ENCODE data around the gene ACOX3.

ACOX3 gene

DNA sequence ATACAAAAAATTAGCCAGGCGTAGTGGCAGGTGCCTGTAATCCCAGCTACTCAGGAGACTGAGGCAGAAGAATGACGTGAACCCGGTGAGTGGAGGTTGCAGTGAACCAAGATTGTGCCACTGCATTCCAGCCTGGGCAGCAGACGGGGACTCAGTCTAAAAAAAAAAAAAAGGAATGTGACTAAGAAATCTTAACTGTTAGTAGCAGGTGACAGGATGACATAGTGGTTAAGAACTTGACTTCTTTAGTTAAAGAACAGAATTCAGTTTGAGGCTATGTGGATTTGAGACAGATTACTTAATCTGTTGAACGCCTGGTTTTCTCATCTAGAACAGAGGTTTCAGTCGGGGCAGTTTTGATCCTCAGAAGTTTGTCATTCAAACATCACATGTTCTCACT lies 3.3 kb upstream of the ACOX3 start:
- H3K27ac ChIP-seq (ENCODE audit: low read length) = no peak overlapping the region
- no peak overlapping the region for H3K4me3 ChIP-seq (ENCODE audit: low read length in 2 of 2)
- H3K9ac ChIP-seq (ENCODE audit: low read length in 2 of 2) = no peak overlapping the region
- peaks cover 33% of the 10 kb centered on the region for H3K4me1 ChIP-seq (ENCODE audit: control insufficient read depth, insufficient read depth, low read length)
- H3K27me3 ChIP-seq (ENCODE audit: control insufficient read depth in 1 of 2, insufficient read depth in 2 of 2, low read length in 2 of 2) = no peaks in the 10 kb centered on the region
- peaks cover 14 to 25% of the 10 kb centered on the region in 2 donors for H3K36me3 ChIP-seq (ENCODE audit: control insufficient read depth in 2 of 2, insufficient read depth in 2 of 2, low read length in 2 of 2)
- H3K9me3 ChIP-seq (ENCODE audit: control insufficient read depth in 2 of 2, low read length in 2 of 2) = no peaks in the 10 kb centered on the region

DNA sequence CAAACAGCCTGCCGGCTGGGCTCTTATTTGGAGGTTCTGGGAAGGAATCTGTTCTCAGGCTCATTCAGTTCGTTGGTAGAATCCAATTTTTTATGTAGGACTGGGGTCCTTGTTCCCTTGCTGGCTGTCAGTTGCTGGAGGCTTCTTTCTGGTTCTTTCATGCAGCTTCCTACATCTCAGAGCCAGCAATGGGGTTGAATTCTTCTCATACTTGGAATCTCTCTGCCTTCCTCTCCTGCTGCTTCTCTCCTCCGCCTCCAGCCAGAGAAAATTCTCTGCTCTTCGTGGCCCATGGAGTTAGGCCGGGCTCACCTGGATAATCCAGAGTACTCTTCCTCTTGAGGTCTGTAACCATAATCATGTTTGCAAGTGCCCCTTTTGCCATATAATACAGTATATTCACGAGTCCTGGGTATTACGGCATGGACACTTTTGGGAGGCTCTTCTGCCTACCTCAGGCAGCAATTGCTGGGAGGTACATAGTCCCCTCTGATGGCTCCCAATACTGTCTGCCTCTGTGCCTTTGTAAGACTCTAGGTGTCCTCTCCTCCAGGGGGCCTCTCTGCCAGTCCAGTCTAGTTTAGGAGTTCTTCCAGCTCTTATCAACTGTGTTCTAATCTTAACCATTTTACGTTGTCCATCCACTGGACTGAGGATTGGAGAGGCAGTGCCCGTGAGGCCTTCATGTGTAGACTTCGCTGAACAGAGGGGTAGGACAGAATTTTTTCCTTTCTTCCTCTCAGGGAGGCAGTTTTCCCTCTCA lies 2.3 kb upstream of the ACOX3 start:
- Histone ChIP-seq H3K4me1 (ENCODE audit: control insufficient read depth, insufficient read depth, low read length) (peaks cover 35% of the 10 kb centered on the region), H3K9ac (ENCODE audit: low read length in 2 of 2) (peak overlapping the region; percentile 42 to 96), H3K27me3 (ENCODE audit: control insufficient read depth in 1 of 2, insufficient read depth in 2 of 2, low read length in 2 of 2) (no peaks in the 10 kb centered on the region), H3K4me3 (ENCODE audit: low read length in 2 of 2) (peak overlapping the region; percentile 95 to 97), H3K27ac (ENCODE audit: low read length) (no peak overlapping the region), H3K9me3 (ENCODE audit: control insufficient read depth in 2 of 2, low read length in 2 of 2) (no peaks in the 10 kb centered on the region), H3K36me3 (ENCODE audit: control insufficient read depth in 2 of 2, insufficient read depth in 2 of 2, low read length in 2 of 2) (peaks cover 10 to 15% of the 10 kb centered on the region in 2 donors)

DNA sequence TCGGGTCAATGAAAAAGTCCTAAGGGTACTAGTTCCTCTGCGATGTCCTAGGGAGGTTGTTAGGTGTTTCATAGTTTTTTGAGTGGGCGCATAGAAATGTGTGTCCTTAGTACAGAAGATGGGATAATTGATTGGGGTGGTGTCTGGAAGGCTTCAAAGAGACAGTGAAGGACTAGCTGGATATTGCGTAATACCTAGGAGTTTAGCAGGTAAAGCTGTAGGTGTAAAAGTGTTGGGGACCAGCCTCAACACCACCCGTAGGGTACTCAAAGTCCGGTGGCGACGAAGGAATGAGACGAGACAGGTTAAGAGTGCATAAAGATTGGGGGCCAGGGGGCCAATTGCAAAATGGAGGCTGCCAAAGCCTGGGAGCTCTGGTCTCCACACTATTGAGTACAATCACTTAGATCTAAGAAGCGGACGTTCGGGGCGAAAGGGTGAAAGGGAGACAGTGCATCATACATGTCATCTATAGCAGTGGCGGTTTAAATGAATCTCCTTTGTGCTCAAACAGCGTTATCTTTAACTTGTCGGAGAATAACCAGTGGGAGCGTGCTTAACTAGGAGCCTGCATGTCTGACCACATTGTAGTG lies 1.1 kb upstream of the ACOX3 start:
- Histone ChIP-seq H3K27me3 (ENCODE audit: control insufficient read depth in 1 of 2, insufficient read depth in 2 of 2, low read length in 2 of 2) (no peaks in the 10 kb centered on the region), H3K36me3 (ENCODE audit: control insufficient read depth in 2 of 2, insufficient read depth in 2 of 2, low read length in 2 of 2) (peaks cover 3 to 10% of the 10 kb centered on the region in 2 donors), H3K9me3 (ENCODE audit: control insufficient read depth in 2 of 2, low read length in 2 of 2) (no peaks in the 10 kb centered on the region), H3K4me3 (ENCODE audit: low read length in 2 of 2) (peak overlapping the region; percentile 95 to 97), H3K27ac (ENCODE audit: low read length) (no peak overlapping the region), H3K4me1 (ENCODE audit: control insufficient read depth, insufficient read depth, low read length) (peaks cover 40% of the 10 kb centered on the region), H3K9ac (ENCODE audit: low read length in 2 of 2) (peak overlapping the region; percentile 96 to 99)

DNA sequence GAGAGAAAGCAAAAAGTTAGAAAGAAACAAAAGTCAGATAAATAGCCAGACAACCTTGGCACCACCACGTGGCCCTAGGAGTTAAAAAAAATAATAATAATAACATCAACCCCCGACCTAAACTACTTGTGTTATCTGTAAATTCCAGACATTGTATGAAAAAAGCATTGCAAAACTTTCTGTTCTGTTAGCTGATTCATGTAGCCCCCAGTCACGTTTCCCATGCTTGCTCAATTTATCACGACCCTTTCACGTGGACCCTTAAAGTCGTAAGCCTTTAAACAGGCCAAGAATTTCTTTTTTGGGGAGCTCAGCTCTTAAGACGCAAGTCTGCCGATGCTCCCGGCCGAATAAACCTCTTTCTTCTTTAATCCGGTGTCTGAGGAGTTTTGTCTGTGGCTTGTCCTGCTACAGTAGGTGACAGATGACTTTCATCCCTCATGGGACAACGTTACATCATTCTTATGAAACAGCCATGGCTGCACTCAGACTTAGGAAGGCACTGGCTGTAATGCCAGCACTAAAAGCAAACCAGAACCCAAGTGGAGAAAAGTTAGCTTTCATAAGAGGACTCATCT lies 520 bp downstream of the ACOX3 start:
- H3K27me3 ChIP-seq (ENCODE audit: control insufficient read depth in 1 of 2, insufficient read depth in 2 of 2, low read length in 2 of 2) = no peaks in the 10 kb centered on the region
- peaks cover 0 to 2% of the 10 kb centered on the region in 2 donors for H3K36me3 ChIP-seq (ENCODE audit: control insufficient read depth in 2 of 2, insufficient read depth in 2 of 2, low read length in 2 of 2)
- H3K4me3 ChIP-seq (ENCODE audit: low read length in 2 of 2) = peak overlapping the region; percentile 95 to 97
- H3K4me1 ChIP-seq (ENCODE audit: control insufficient read depth, insufficient read depth, low read length) = peaks cover 47% of the 10 kb centered on the region
- no peaks in the 10 kb centered on the region for H3K9me3 ChIP-seq (ENCODE audit: control insufficient read depth in 2 of 2, low read length in 2 of 2)
- H3K27ac ChIP-seq (ENCODE audit: low read length) = peak overlapping the region; percentile 96
- peak overlapping the region; percentile 96 to 99 for H3K9ac ChIP-seq (ENCODE audit: low read length in 2 of 2)

DNA sequence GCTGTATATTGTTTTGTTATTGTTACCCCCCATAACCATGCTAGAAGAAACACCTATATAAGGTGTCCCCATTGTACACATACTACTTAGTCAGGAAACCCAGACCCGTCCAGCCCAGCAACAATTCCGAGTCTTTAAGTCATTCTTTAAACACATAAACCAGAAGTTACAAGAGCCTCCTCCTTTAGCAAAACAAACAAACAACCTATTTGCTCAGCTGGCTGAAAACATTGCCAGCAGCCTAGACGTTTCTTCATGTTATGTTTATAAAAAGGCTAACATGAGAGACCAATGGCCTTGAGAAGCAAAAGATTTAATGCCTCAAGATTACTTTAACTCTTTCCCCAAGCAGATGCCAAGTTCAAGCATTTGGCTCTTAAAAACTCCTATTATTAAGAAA lies 1.4 kb downstream of the ACOX3 start:
- H3K9me3 ChIP-seq (ENCODE audit: control insufficient read depth in 2 of 2, low read length in 2 of 2) = no peaks in the 10 kb centered on the region
- no peak overlapping the region for H3K9ac ChIP-seq (ENCODE audit: low read length in 2 of 2)
- H3K36me3 ChIP-seq (ENCODE audit: control insufficient read depth in 2 of 2, insufficient read depth in 2 of 2, low read length in 2 of 2) = peaks cover 0 to 2% of the 10 kb centered on the region in 2 donors
- H3K27ac ChIP-seq (ENCODE audit: low read length) = peak overlapping the region; percentile 96
- peak overlapping the region in 1 of 2 donors; percentile 35 for H3K4me3 ChIP-seq (ENCODE audit: low read length in 2 of 2)
- H3K27me3 ChIP-seq (ENCODE audit: control insufficient read depth in 1 of 2, insufficient read depth in 2 of 2, low read length in 2 of 2) = no peaks in the 10 kb centered on the region
- peaks cover 47% of the 10 kb centered on the region for H3K4me1 ChIP-seq (ENCODE audit: control insufficient read depth, insufficient read depth, low read length)

DNA sequence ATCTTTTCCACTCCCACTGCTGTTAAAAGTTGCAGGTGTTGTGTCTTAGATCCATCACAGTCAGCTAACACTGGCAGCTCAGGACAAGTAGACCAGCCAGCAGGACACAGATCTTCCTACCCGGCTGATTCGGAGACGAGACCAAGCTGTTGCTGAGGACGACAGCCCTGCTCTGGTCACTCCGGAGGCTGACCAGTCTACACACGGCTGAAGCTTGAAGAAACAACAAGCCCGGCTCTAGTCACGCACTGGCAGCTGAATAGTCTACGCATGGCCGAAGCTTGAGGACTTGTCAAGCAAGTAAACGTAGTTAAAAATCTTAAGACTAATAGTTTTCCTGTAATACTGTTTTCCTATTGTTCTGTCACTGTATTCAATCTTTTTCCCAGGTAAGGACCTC lies 1.8 kb downstream of the ACOX3 start:
- Histone ChIP-seq H3K9me3 (ENCODE audit: control insufficient read depth in 2 of 2, low read length in 2 of 2) (no peaks in the 10 kb centered on the region), H3K27me3 (ENCODE audit: control insufficient read depth in 1 of 2, insufficient read depth in 2 of 2, low read length in 2 of 2) (no peaks in the 10 kb centered on the region), H3K4me1 (ENCODE audit: control insufficient read depth, insufficient read depth, low read length) (peaks cover 47% of the 10 kb centered on the region), H3K9ac (ENCODE audit: low read length in 2 of 2) (no peak overlapping the region), H3K4me3 (ENCODE audit: low read length in 2 of 2) (no peak overlapping the region), H3K27ac (ENCODE audit: low read length) (no peak overlapping the region), H3K36me3 (ENCODE audit: control insufficient read depth in 2 of 2, insufficient read depth in 2 of 2, low read length in 2 of 2) (peaks cover 0 to 2% of the 10 kb centered on the region in 2 donors)

DNA sequence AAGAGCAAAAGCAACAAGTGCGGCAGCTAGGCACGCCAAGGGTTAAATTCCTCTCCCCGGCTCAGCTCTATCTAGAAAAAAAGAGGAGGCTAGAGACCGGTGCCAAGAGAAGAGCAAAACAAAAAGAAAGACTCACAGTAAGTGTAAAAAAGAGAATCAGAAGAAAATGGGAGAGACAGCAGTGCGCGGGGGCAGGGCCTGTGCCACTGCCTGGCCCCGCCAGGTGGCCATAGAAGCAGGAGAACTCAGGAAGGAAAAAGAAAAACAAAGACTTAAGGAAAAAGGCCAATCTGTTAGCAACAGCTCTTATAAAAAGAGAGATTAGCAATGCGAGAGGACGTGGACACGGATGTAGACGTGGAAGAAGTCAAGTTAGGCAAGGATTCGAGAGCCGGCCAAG lies 3.2 kb downstream of the ACOX3 start:
- Histone ChIP-seq H3K9me3 (ENCODE audit: control insufficient read depth in 2 of 2, low read length in 2 of 2) (no peaks in the 10 kb centered on the region), H3K27me3 (ENCODE audit: control insufficient read depth in 1 of 2, insufficient read depth in 2 of 2, low read length in 2 of 2) (no peaks in the 10 kb centered on the region), H3K4me1 (ENCODE audit: control insufficient read depth, insufficient read depth, low read length) (peaks cover 37% of the 10 kb centered on the region), H3K36me3 (ENCODE audit: control insufficient read depth in 2 of 2, insufficient read depth in 2 of 2, low read length in 2 of 2) (no peaks in the 10 kb centered on the region), H3K9ac (ENCODE audit: low read length in 2 of 2) (peak overlapping the region in 1 of 2 donors; percentile 57), H3K4me3 (ENCODE audit: low read length in 2 of 2) (peak overlapping the region in 1 of 2 donors; percentile 29), H3K27ac (ENCODE audit: low read length) (peak overlapping the region; percentile 67)

DNA sequence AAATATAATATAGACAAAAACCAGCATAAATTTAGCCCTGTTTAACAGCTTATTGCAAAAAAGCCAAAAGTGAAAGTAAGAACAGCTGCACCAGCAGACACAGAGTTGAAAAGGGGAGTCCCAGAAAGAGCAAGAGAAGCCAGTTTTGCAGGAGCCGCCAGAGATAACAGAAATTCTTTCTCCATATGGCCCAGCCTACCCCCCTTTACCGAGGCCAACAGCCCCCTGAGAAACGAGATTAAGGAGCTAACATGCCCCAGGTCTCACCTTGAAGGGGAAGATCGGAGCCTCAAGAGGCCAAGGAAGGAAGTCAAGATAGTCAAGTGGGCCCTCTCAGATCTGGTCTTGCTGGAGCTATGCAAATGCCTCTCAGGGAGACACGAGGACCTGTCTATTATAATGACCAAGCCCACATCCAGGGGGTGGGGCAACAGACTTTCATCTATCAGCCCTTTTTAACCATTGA lies 4.8 kb downstream of the ACOX3 start:
- peak overlapping the region in 1 of 2 donors; percentile 60 for H3K4me3 ChIP-seq (ENCODE audit: low read length in 2 of 2)
- peaks cover 0 to 2% of the 10 kb centered on the region in 2 donors for H3K36me3 ChIP-seq (ENCODE audit: control insufficient read depth in 2 of 2, insufficient read depth in 2 of 2, low read length in 2 of 2)
- H3K9ac ChIP-seq (ENCODE audit: low read length in 2 of 2) = no peak overlapping the region
- H3K9me3 ChIP-seq (ENCODE audit: control insufficient read depth in 2 of 2, low read length in 2 of 2) = no peaks in the 10 kb centered on the region
- peaks cover 22% of the 10 kb centered on the region for H3K4me1 ChIP-seq (ENCODE audit: control insufficient read depth, insufficient read depth, low read length)
- H3K27ac ChIP-seq (ENCODE audit: low read length) = peak overlapping the region; percentile 31
- H3K27me3 ChIP-seq (ENCODE audit: control insufficient read depth in 1 of 2, insufficient read depth in 2 of 2, low read length in 2 of 2) = no peaks in the 10 kb centered on the region

DNA sequence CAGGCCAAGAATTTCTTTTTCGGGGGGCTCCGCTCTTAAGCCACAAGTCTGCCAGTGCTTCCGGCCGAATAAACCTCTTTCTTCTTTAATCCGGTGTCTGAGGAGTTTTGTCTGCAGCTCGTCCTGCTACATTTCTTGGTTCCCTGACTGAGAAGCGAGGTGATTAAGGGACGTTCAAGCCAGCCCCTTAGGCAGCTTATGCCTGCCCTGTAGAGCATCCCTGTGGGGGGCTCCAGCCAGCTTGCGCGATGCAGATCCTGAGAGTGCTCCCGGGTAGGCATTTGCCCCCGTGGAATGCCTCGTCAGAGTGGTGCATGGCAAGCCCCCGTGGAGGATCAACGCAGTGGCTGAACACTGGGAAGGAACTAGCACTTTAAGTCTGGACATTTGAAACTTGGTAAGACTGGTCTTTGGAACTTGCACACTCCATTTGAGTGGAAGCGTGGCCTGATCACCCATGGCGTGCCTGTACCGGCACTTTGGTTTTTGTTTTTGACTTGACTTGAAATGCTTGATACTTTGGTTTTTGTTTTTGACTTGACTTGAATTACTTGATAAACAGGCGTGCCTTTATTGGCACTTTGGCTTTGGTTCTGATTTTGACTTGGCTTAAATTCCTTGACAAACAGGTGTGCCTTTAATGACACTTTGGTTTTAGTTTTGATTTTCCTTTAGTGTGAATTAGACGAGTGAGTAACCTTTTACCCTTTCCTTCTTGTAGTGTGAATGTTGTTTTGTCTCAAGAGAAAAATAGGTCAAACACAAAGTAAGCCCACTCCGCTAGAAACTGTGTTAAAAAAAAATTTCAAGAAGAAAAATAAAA lies 6.1 kb downstream of the ACOX3 start:
- Histone ChIP-seq H3K27me3 (ENCODE audit: control insufficient read depth in 1 of 2, insufficient read depth in 2 of 2, low read length in 2 of 2) (no peaks in the 10 kb centered on the region), H3K4me1 (ENCODE audit: control insufficient read depth, insufficient read depth, low read length) (peaks cover 16% of the 10 kb centered on the region), H3K27ac (ENCODE audit: low read length) (no peak overlapping the region), H3K9ac (ENCODE audit: low read length in 2 of 2) (no peak overlapping the region), H3K9me3 (ENCODE audit: control insufficient read depth in 2 of 2, low read length in 2 of 2) (no peaks in the 10 kb centered on the region), H3K4me3 (ENCODE audit: low read length in 2 of 2) (no peak overlapping the region), H3K36me3 (ENCODE audit: control insufficient read depth in 2 of 2, insufficient read depth in 2 of 2, low read length in 2 of 2) (peaks cover 0 to 2% of the 10 kb centered on the region in 2 donors)

DNA sequence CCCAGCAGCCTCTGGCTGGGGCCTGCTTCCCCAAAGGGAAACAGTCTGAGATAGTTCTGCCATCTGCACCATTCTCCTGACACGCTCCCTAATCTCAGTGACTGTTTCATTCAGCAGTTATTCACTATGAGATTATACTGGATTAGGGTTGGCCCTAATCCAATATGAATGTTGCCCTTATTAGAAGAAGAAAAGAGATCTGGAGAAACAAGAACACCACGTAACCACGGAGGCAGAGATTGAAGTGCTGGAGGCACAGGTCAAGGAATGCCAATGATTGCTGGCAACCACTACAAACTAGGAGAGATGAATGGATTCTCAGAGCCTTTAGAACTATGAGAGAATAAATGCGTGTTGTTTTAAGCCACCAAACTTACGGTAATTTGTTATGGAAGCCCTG lies 7.4 kb downstream of the ACOX3 start:
- H3K4me1 ChIP-seq (ENCODE audit: control insufficient read depth, insufficient read depth, low read length) = peaks cover 18% of the 10 kb centered on the region
- peaks cover 0 to 2% of the 10 kb centered on the region in 2 donors for H3K36me3 ChIP-seq (ENCODE audit: control insufficient read depth in 2 of 2, insufficient read depth in 2 of 2, low read length in 2 of 2)
- H3K9me3 ChIP-seq (ENCODE audit: control insufficient read depth in 2 of 2, low read length in 2 of 2) = no peaks in the 10 kb centered on the region
- H3K4me3 ChIP-seq (ENCODE audit: low read length in 2 of 2) = no peak overlapping the region
- H3K27me3 ChIP-seq (ENCODE audit: control insufficient read depth in 1 of 2, insufficient read depth in 2 of 2, low read length in 2 of 2) = no peaks in the 10 kb centered on the region
- H3K9ac ChIP-seq (ENCODE audit: low read length in 2 of 2) = peak overlapping the region in 1 of 2 donors; percentile 13
- H3K27ac ChIP-seq (ENCODE audit: low read length) = no peak overlapping the region

Data from stomach smooth muscle (tissue), 2 donors.